Duodenal mucosa (tissue), 2 donors: Measurements from ENCODE around the gene WNT11.
"Not testable (repeated sequence)": the region's sequence is repeated elsewhere in the genome, so short reads cannot be mapped to it uniquely, and the experiment has no call there.

Source experiments
- H3K27ac ChIP-seq: one replicate; pipeline ENCODE4 v1.7.0; 2013; ENCODE audit warnings: low read depth, low read length
- H3K27me3 ChIP-seq, 2 donors: one replicate each; pipeline ENCODE4 v1.7.0; 2013; ENCODE audit warnings: low read length in 2 of 2, control low read depth in 1 of 2; ENCODE audit not compliant: insufficient read depth in 2 of 2, control insufficient read depth in 1 of 2
- H3K36me3 ChIP-seq, 2 donors: one replicate each; pipeline ENCODE4 v1.7.0; 2013; ENCODE audit warnings: low read length in 2 of 2, control low read depth in 1 of 2; ENCODE audit not compliant: insufficient read depth in 2 of 2, control insufficient read depth in 1 of 2
- H3K4me1 ChIP-seq, 2 donors: one replicate each; pipeline ENCODE4 v1.7.0; 2013; ENCODE audit warnings: low read length in 2 of 2, control low read depth in 1 of 2; ENCODE audit not compliant: insufficient read depth in 2 of 2, control insufficient read depth in 1 of 2
- H3K4me3 ChIP-seq, 2 donors: one replicate each; pipeline ENCODE4 v1.7.0; 2013; ENCODE audit warnings: low read length in 2 of 2, low read depth in 1 of 2
- H3K9ac ChIP-seq, 2 donors: one replicate each; pipeline ENCODE4 v1.7.0; 2013; ENCODE audit warnings: low read length in 2 of 2, low read depth in 1 of 2
- H3K9me3 ChIP-seq, 2 donors: one replicate each; pipeline ENCODE4 v1.7.0; 2013; ENCODE audit warnings: low read length in 2 of 2, control low read depth in 1 of 2; ENCODE audit not compliant: control insufficient read depth in 1 of 2

WNT11 gene

GRCh38 chr11:76203131-76203925 is 3.0 kb downstream of the WNT11 start:
- Histone ChIP-seq H3K27me3 (peaks cover 20 to 33% of the 10 kb centered on the region in 2 donors), H3K36me3 (no peaks in the 10 kb centered on the region), H3K4me3 (no peak overlapping the region), H3K4me1 (peaks cover 17 to 22% of the 10 kb centered on the region in 2 donors), H3K27ac (no peak overlapping the region), H3K9me3 (no peaks in the 10 kb centered on the region), H3K9ac (no peak overlapping the region)

DNA sequence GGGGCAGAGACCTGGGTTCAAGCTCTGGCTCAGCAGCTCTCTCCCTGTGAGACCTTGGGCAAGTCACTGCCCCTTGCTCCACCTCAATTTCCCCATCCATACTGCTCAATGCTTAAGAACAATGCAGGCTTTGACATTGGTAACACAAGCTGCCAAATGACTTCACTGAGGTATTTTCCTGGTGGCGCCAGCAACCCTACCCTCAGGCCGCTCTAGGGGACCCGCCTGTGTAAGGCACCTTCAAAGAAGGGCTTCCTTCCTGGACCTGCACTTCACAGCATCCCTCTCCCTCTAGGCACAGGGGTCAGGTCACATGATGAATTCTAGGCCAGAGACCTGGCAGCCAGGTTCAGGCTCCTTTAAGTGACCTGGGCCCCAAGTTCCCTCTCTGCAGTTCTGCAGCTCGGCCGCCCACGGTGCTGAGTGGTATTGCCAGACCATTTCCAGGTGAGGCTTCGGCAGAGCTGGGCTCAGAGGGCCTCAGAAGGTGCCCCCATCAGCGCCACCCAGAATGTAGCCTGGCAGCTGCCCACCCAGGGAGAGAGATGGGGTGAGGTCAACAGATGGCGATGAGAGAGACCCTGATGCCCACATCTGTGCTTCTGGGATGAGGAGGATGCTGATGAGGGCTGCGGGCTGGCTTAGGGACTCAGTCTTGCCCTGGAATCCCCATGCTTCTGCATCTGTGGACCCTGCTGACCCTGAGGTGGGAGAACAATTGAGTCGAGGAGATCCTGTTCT is 4.5 kb downstream of the WNT11 start:
- H3K4me3 ChIP-seq, result no peak overlapping the region
- H3K27ac ChIP-seq, result no peak overlapping the region
- peaks cover 20 to 26% of the 10 kb centered on the region in 2 donors for H3K27me3 ChIP-seq
- H3K9me3 ChIP-seq, result no peaks in the 10 kb centered on the region
- no peak overlapping the region for H3K9ac ChIP-seq
- H3K4me1 ChIP-seq, result peaks cover 10 to 12% of the 10 kb centered on the region in 2 donors
- no peaks in the 10 kb centered on the region for H3K36me3 ChIP-seq

GRCh38 chr11:76201056-76201455 is 5.2 kb downstream of the WNT11 start:
- Histone ChIP-seq H3K9ac (no peak overlapping the region), H3K4me3 (no peak overlapping the region), H3K4me1 (peaks cover 9 to 10% of the 10 kb centered on the region in 2 donors), H3K36me3 (no peaks in the 10 kb centered on the region), H3K27ac (no peak overlapping the region), H3K9me3 (no peaks in the 10 kb centered on the region), H3K27me3 (peaks cover 19 to 25% of the 10 kb centered on the region in 2 donors)

DNA sequence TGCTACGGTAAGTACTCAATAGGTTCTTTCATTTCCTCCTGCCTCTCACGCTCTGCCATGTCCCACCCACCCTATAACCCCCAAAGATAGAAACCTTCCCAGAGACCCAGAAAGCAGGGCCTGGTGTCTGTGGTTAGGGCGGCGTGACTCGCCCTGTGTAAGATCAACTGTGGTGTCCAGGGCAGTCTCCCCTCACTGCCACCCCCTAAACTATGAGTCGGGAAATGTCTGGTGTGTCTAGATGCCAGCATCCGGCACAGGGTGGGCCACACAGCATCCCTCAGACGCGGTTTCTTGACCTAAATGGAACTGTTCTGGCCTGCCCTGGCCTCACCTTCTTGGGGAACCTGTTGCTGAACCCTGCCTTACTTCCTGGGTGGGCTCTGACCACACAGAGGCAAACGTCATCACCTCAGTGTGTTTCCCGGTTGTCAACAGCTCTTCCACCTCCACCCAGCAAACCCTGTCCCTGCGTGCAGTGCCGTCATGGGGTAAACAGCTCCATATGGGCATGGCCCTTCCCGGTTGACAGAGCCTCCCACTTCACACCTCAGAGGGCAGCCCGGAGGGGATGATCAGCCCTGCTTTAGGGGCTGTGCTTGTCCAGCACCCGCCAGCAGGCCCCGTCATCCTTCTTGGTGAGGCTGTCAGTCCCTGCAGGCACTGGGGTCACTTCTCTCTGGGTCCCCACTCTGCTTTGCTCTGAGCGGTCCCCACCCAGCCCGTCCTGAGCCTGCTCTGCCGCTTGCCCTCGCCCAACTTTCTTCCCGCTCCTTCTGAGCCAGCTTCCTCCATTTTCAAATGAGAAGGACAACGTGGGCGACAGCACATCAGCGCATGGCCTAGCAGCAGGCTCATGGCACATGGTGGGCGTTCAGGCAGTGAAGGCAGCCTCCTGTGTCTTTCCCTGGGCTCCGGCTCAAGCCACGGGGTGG is 6.0 kb downstream of the WNT11 start:
- Histone ChIP-seq H3K4me3 (no peak overlapping the region), H3K4me1 (peaks cover 1 to 2% of the 10 kb centered on the region in 2 donors), H3K9ac (no peak overlapping the region), H3K27ac (no peak overlapping the region), H3K9me3 (no peaks in the 10 kb centered on the region), H3K36me3 (no peaks in the 10 kb centered on the region), H3K27me3 (peaks cover 11 to 17% of the 10 kb centered on the region in 2 donors)

GRCh38 chr11:76198691-76199090 is 7.6 kb downstream of the WNT11 start:
- not testable (repeated sequence) for H3K27me3 ChIP-seq, H3K9ac ChIP-seq, H3K27ac ChIP-seq, H3K36me3 ChIP-seq, H3K4me1 ChIP-seq, H3K4me3 ChIP-seq, H3K9me3 ChIP-seq

GRCh38 chr11:76197941-76198640 is 8.2 kb downstream of the WNT11 start:
- H3K9ac ChIP-seq, result no peak overlapping the region
- no peak overlapping the region for H3K4me3 ChIP-seq
- no peaks in the 10 kb centered on the region for H3K36me3 ChIP-seq
- no peak overlapping the region for H3K27ac ChIP-seq
- peaks cover 0 to 2% of the 10 kb centered on the region in 2 donors for H3K27me3 ChIP-seq
- no peaks in the 10 kb centered on the region for H3K4me1 ChIP-seq
- no peaks in the 10 kb centered on the region for H3K9me3 ChIP-seq

GRCh38 chr11:76197332-76197731 is 9.0 kb downstream of the WNT11 start:
- Histone ChIP-seq H3K9ac (no peak overlapping the region), H3K27ac (no peak overlapping the region), H3K4me3 (no peak overlapping the region), H3K9me3 (no peaks in the 10 kb centered on the region), H3K36me3 (no peaks in the 10 kb centered on the region), H3K27me3 (peaks cover 0 to 2% of the 10 kb centered on the region in 2 donors), H3K4me1 (no peaks in the 10 kb centered on the region)

DNA sequence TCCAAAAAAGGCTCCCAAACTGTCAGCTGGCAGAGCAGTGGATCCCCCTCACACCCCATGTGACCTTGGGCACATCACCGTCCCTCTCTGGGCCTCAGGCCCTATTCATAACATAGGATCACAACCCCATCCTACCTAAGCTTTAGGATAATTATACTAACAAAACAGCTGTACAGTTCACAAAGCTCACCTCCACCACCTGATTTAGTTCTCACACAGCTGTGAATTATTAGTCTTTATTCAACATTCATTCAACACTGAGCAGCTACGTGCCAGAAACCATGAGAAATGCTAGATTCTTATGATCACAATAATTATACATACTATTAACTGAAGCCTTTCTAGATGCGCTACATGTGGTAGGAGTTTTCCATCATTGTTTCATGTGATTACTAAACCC is 9.5 kb downstream of the WNT11 start:
- Histone ChIP-seq H3K4me3 (no peak overlapping the region), H3K27me3 (no peaks in the 10 kb centered on the region), H3K9ac (no peak overlapping the region), H3K27ac (no peak overlapping the region), H3K9me3 (no peaks in the 10 kb centered on the region), H3K36me3 (no peaks in the 10 kb centered on the region), H3K4me1 (no peaks in the 10 kb centered on the region)

DNA sequence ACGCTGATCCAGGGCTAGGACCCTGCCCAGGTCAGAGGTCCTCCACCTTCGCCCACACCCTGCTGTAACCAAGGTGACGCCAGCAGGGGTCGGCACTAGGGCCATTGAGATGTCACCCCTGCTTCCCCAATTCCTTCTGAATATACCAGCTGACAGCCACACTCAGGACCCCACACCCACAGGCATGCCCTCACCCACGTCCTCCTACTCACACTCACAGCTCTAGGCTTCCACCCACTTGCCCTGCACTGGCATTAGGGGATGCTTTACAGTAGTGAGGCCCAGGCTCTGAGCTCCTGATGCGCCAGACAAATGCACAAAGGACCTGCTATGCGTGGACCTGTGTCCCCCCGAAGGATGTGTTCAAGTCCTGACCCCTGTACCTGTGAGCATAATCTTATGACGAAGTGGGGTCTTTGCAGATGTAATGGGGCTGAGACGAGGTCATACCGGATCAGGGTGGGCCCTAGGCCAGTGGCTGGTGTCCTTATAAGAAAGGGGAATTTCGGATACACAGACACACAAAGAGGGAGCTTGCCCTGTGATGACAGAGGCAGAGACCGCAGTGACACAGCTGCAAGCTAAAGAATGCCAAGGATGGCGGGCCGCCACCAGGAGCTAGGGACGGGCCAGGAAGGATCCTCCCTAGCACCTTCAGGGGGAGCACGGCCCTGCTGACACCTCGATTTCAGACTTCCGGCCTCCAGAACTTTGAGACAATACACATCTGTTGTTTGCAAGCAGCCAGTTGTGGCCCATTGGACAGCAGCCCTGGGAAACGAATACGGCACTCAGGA is 11.2 kb downstream of the WNT11 start:
- Histone ChIP-seq H3K27me3 (no peaks in the 10 kb centered on the region), H3K9ac (no peak overlapping the region), H3K9me3 (no peaks in the 10 kb centered on the region), H3K27ac (no peak overlapping the region), H3K36me3 (no peaks in the 10 kb centered on the region), H3K4me1 (no peaks in the 10 kb centered on the region), H3K4me3 (no peak overlapping the region)
